DND-41 (cell line): ENCODE measurements around the gene F13A1.

ENCODE experiments used
- EZH2 ChIP-seq: IDR thresholded peaks from 3 replicates; pipeline ENCODE4 v1.6.1; 2012; ENCODE audit warnings: borderline replicate concordance, low read depth, mild to moderate bottlenecking, moderate library complexity, low read length, inconsistent platforms; ENCODE audit not compliant: severe bottlenecking
- TF ChIP-seq, protein P1 (sequence below): IDR thresholded peaks from 2 replicates; pipeline ENCODE4 v1.5.1; 2012; ENCODE audit warnings: borderline replicate concordance, low read length, moderate library complexity, mild to moderate bottlenecking; ENCODE audit not compliant: poor library complexity, severe bottlenecking; ENCODE audit errors: extremely low read depth

- TF ChIP-seq, protein P1, sequence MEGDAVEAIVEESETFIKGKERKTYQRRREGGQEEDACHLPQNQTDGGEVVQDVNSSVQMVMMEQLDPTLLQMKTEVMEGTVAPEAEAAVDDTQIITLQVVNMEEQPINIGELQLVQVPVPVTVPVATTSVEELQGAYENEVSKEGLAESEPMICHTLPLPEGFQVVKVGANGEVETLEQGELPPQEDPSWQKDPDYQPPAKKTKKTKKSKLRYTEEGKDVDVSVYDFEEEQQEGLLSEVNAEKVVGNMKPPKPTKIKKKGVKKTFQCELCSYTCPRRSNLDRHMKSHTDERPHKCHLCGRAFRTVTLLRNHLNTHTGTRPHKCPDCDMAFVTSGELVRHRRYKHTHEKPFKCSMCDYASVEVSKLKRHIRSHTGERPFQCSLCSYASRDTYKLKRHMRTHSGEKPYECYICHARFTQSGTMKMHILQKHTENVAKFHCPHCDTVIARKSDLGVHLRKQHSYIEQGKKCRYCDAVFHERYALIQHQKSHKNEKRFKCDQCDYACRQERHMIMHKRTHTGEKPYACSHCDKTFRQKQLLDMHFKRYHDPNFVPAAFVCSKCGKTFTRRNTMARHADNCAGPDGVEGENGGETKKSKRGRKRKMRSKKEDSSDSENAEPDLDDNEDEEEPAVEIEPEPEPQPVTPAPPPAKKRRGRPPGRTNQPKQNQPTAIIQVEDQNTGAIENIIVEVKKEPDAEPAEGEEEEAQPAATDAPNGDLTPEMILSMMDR, result peak; percentile 4
- no peak for TF ChIP-seq EZH2
Observed at GRCh38 chr6:6191476-6191875, 129.0 kb downstream of the F13A1 start.
